HepG2 (cell line): ENCODE results near the gene P2RX3. TPM values are rescaled to one million over a fixed set of nuclear protein-coding genes. Genes with fewer than 3 reads are reported as not detected.

Experiments used
- DMAP1 ChIP-seq: IDR thresholded peaks from 2 replicates; pipeline ENCODE4 v1.6.1; 2016
- DRAP1 ChIP-seq: IDR thresholded peaks from 2 replicates; pipeline ENCODE4 v1.6.1; 2016; ENCODE audit warnings: missing genetic modification reagents, missing compliant biosample characterization
- IKZF1 ChIP-seq: fragments of 450-650 bp; IDR thresholded peaks from 2 replicates; pipeline ENCODE4 v1.7.1; 2016
- KLF16 ChIP-seq, 2 experiments: sonication (generic) in 1 of 2; formaldehyde crosslinking in 1 of 2; IDR thresholded peaks; 2 replicates each; pipeline versions ENCODE4 v1.6.1 to v1.8.0; 2016 to 2023; ENCODE audit warnings: missing genetic modification reagents in 2 of 2, missing compliant biosample characterization in 1 of 2
- REPIN1 ChIP-seq: sonication (generic); formaldehyde crosslinking; IDR thresholded peaks from 2 replicates; pipeline ENCODE4 v1.8.0; 2022; ENCODE audit warnings: missing genetic modification reagents, low read depth, mild to moderate bottlenecking, borderline replicate concordance
- SP4 ChIP-seq: sonication (generic); formaldehyde crosslinking; IDR thresholded peaks from 2 replicates; pipeline ENCODE4 v1.8.1; 2023; ENCODE audit warnings: mild to moderate bottlenecking, missing genetic modification reagents
- THAP11 ChIP-seq: IDR thresholded peaks from 2 replicates; pipeline ENCODE4 v1.6.1; 2016; ENCODE audit warnings: missing biosample characterization, missing genetic modification reagents
- ZBTB33 ChIP-seq: sonication (generic); formaldehyde crosslinking; IDR thresholded peaks from 2 replicates; pipeline ENCODE4 v1.4.0; 2020; ENCODE audit warnings: missing genetic modification reagents
- ZNF446 ChIP-seq: sonication (generic); formaldehyde crosslinking; IDR thresholded peaks from 2 replicates; pipeline ENCODE4 v1.5.0; 2020; ENCODE audit warnings: mild to moderate bottlenecking, missing genetic modification reagents
- ZSCAN30 ChIP-seq: sonication (generic); formaldehyde crosslinking; IDR thresholded peaks from 2 replicates; pipeline ENCODE4 v1.5.0; 2020; ENCODE audit warnings: mild to moderate bottlenecking, missing genetic modification reagents
- ZZZ3 ChIP-seq: sonication (generic); formaldehyde crosslinking; IDR thresholded peaks from 2 replicates; pipeline ENCODE4 v1.4.0; 2020; ENCODE audit warnings: missing genetic modification reagents, mild to moderate bottlenecking, borderline replicate concordance
- polyA plus RNA-seq, 8 experiments: library from polyadenylated mRNA; depleted of rRNA in 3 of 8; stranded (reverse) in 7 of 8; unstranded in 1 of 8; fragments of >200 nt; fragmentation: Illumina TruSeq in 4 of 8; extraction: Trizol in 4 of 8; gene quantifications; 2 replicates each; pipeline versions ENCODE4 v1.2.1 to v1.2.3, GENCODE V29; 2011 to 2016; ENCODE audit warnings: low read depth in 4 of 8, missing spikeins in 1 of 8, mixed read lengths in 1 of 8; ENCODE audit not compliant: insufficient read depth in 1 of 8
- total RNA-seq, 5 experiments: library from RNA; depleted of rRNA; stranded (reverse); fragments of >200 nt; fragmentation: Illumina TruSeq; extraction: Trizol; gene quantifications; 2 replicates each; pipeline ENCODE4 v1.2.3, GENCODE V29; 2016; ENCODE audit warnings: low read depth in 1 of 5
- TF ChIP-seq, protein P1 (sequence below): sonication (generic); formaldehyde crosslinking; IDR thresholded peaks from 2 replicates; pipeline ENCODE4 v1.5.0; 2020; ENCODE audit warnings: mild to moderate bottlenecking, missing genetic modification reagents
- TF ChIP-seq, protein P2 (sequence below), 2 experiments: fragments of 450-650 bp in 1 of 2; sonication (generic) in 1 of 2; formaldehyde crosslinking; IDR thresholded peaks; 2 replicates each; pipeline versions ENCODE4 v1.5.0 to v1.8.0; 2020 to 2022; ENCODE audit warnings: mild to moderate bottlenecking in 1 of 2, missing genetic modification reagents in 1 of 2
- TF ChIP-seq, protein P3 (sequence below): sonication (generic); formaldehyde crosslinking; IDR thresholded peaks from 2 replicates; pipeline ENCODE4 v1.4.0; 2020; ENCODE audit warnings: mild to moderate bottlenecking, missing genetic modification reagents

Gene P2RX3
- total and polyA plus RNA-seq, 2 of the 13 experiments (the other 11 are each of a cell fraction or from before 2014, with no cell fraction given), result 0.08 TPM; not detected in 1

GRCh38 chr11:57324886-57325734, 13.0 kb upstream of the P2RX3 start, which contains the start of gene TNKS1BP1 (continued):
- TF ChIP-seq ZNF446 (CRISPR knock-in tag) (no peak), ZBTB33 (no peak), SP4 (peak; percentile 69; the same call in 1 of the 2 replicates), DMAP1 (CRISPR knock-in tag) (peak; percentile 80), IKZF1 (no peak), REPIN1 (CRISPR knock-in tag) (peak; percentile 14; the same call in 1 of the 2 replicates), KLF16 (CRISPR knock-in tag; IDR thresholded peaks at IDR 0.05) (peak in 1 of 2 experiments; percentile 40; a peak in 1 of 4 replicates), ZSCAN30 (CRISPR knock-in tag) (no peak), ZZZ3 (CRISPR knock-in tag) (no peak), THAP11 (CRISPR knock-in tag) (peak; percentile 74), DRAP1 (CRISPR knock-in tag) (peak; percentile 54; the same call in 1 of the 2 replicates)
- TF ChIP-seq, protein P1, sequence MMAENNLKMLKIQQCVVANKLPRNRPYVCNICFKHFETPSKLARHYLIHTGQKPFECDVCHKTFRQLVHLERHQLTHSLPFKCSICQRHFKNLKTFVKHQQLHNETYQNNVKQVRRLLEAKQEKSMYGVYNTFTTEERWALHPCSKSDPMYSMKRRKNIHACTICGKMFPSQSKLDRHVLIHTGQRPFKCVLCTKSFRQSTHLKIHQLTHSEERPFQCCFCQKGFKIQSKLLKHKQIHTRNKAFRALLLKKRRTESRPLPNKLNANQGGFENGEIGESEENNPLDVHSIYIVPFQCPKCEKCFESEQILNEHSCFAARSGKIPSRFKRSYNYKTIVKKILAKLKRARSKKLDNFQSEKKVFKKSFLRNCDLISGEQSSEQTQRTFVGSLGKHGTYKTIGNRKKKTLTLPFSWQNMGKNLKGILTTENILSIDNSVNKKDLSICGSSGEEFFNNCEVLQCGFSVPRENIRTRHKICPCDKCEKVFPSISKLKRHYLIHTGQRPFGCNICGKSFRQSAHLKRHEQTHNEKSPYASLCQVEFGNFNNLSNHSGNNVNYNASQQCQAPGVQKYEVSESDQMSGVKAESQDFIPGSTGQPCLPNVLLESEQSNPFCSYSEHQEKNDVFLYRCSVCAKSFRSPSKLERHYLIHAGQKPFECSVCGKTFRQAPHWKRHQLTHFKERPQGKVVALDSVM, result no peak
- TF ChIP-seq, protein P2, sequence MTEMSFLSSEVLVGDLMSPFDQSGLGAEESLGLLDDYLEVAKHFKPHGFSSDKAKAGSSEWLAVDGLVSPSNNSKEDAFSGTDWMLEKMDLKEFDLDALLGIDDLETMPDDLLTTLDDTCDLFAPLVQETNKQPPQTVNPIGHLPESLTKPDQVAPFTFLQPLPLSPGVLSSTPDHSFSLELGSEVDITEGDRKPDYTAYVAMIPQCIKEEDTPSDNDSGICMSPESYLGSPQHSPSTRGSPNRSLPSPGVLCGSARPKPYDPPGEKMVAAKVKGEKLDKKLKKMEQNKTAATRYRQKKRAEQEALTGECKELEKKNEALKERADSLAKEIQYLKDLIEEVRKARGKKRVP (CRISPR knock-in tag; IDR thresholded peaks at IDR 0.05), result peak in 1 of 2 experiments; percentile 97; a peak in 2 of 4 replicates
- TF ChIP-seq, protein P3, sequence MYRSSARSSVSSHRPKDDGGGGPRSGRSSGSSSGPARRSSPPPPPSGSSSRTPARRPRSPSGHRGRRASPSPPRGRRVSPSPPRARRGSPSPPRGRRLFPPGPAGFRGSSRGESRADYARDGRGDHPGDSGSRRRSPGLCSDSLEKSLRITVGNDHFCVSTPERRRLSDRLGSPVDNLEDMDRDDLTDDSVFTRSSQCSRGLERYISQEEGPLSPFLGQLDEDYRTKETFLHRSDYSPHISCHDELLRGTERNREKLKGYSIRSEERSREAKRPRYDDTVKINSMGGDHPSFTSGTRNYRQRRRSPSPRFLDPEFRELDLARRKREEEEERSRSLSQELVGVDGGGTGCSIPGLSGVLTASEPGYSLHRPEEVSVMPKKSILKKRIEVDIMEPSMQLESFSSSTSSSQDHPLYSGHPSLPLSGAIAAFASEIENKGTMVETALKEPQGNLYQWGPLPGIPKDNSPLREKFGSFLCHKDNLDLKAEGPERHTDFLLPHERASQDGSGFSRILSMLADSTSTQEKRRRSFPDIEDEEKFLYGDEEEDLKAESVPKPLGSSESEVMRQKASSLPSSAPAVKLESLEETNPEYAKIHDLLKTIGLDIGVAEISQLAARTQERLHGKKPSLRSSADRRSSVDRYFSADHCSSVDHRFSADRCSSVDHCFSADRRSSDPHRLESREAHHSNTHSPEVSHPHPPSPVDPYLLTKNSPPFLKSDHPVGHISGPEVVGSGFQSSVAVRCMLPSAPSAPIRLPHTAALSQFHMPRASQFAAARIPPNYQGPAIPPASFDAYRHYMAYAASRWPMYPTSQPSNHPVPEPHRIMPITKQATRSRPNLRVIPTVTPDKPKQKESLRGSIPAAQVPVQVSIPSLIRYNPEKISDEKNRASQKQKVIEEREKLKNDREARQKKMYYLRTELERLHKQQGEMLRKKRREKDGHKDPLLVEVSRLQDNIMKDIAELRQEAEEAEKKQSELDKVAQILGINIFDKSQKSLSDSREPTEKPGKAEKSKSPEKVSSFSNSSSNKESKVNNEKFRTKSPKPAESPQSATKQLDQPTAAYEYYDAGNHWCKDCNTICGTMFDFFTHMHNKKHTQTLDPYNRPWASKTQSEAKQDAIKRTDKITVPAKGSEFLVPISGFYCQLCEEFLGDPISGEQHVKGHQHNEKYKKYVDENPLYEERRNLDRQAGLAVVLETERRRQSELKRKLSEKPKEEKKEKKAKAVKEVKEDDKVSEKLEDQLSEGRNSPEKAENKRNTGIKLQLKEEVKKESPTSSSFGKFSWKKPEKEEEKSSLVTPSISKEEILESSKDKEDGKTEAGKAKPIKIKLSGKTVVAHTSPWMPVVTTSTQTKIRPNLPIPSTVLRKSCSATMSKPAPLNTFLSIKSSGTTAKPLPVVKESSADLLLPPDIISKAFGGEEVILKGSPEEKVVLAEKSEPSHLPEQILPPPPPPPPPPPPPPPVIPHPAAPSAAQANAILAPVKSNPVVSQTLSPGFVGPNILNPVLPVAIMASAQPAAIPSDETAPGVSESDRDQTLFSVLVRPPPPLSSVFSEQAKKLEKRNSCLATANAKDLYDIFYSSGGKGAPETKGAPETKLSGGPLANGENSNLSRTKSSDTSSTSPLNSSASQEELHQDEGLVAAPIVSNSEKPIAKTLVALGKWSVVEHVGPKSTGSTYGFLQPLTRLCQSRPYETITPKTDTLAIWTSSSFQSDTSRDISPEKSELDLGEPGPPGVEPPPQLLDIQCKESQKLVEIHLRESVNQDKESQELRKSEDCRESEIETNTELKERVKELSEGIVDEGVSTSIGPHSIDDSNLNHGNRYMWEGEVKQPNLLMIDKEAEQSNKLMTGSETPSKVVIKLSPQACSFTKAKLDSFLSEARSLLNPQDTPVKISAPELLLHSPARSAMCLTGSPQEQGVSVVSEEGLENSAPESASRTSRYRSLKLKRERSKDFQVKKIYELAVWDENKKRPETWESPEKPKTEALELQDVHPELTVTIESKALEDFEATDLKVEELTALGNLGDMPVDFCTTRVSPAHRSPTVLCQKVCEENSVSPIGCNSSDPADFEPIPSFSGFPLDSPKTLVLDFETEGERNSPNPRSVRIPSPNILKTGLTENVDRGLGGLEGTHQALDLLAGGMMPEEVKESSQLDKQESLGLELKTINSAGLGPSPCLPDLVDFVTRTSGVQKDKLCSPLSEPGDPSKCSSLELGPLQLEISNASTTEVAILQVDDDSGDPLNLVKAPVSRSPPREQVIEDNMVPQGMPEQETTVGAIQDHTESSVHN (CRISPR knock-in tag), result no peak
